Measurements from ENCODE around the gene ITGA2B. TPM values are rescaled to one million over a fixed set of nuclear protein-coding genes. Genes with fewer than 3 reads are reported as not detected.

ITGA2B gene
- total and polyA plus RNA-seq, 2 of the 13 experiments (the other 11 are each of a cell fraction or from before 2014, with no cell fraction given) = 0.38 to 1.1 TPM

- no peak for TF ChIP-seq ZNF550 (CRISPR knock-in tag; IDR thresholded peaks at IDR 0.05; ENCODE audit: borderline replicate concordance)
- no peak for TF ChIP-seq CHD2 (IDR thresholded peaks at IDR 0.05; ENCODE audit: low read depth, low read length)
- peak; percentile 47; the same call in 1 of the 2 replicates for TF ChIP-seq ZNF710 (CRISPR knock-in tag; IDR thresholded peaks at IDR 0.05; ENCODE audit: borderline replicate concordance)
- TF ChIP-seq ZNF652 (CRISPR knock-in tag; IDR thresholded peaks at IDR 0.05; ENCODE audit: borderline replicate concordance, low read depth) = peak; percentile 61
- peak; percentile 74 for TF ChIP-seq RXRB (CRISPR knock-in tag; IDR thresholded peaks at IDR 0.05; ENCODE audit: borderline replicate concordance)
- peak; percentile 99 for TF ChIP-seq GATAD1 (CRISPR knock-in tag; IDR thresholded peaks at IDR 0.05)
- no peak for TF ChIP-seq ZNF816 (CRISPR knock-in tag; IDR thresholded peaks at IDR 0.05; ENCODE audit: borderline replicate concordance)
- no peak for TF ChIP-seq CCAR2 (optimal IDR thresholded peaks at IDR 0.05; ENCODE audit: low read depth, low read length)
- TF ChIP-seq DMAP1 (CRISPR knock-in tag; IDR thresholded peaks at IDR 0.05) = peak; percentile 87
- no peak for TF ChIP-seq RBAK (CRISPR knock-in tag; IDR thresholded peaks at IDR 0.05)
- TF ChIP-seq BCLAF1 (IDR thresholded peaks at IDR 0.05) = no peak
- TF ChIP-seq ZC3H13 (CRISPR knock-in tag; IDR thresholded peaks at IDR 0.05) = no peak; the same call in 1 of the 2 replicates
- TF ChIP-seq MAFK (conservative IDR thresholded peaks at IDR 0.05 in 1 of 2, IDR thresholded peaks at IDR 0.05 in 1 of 2; ENCODE audit: low read length in 2 of 2) = no peak
- TF ChIP-seq JARID2 (CRISPR knock-in tag; IDR thresholded peaks at IDR 0.05; ENCODE audit: insufficient replicate concordance) = peak; percentile 55
- TF ChIP-seq ZMYM2 (CRISPR knock-in tag; IDR thresholded peaks at IDR 0.05) = no peak
- TF ChIP-seq ATM (IDR thresholded peaks at IDR 0.05; ENCODE audit: borderline replicate concordance) = no peak
- TF ChIP-seq GATAD2A (CRISPR knock-in tag; IDR thresholded peaks at IDR 0.05) = peak; percentile 84
- peak; percentile 99 for TF ChIP-seq SIN3A (IDR thresholded peaks at IDR 0.05; ENCODE audit: borderline replicate concordance, low read depth, low read length)
- TF ChIP-seq GFI1 (CRISPR knock-in tag; IDR thresholded peaks at IDR 0.05; ENCODE audit: borderline replicate concordance) = 0 out of 2 replicates have a peak, but pooled peaks have one; percentile 33
- no peak for TF ChIP-seq SNRNP70 (IDR thresholded peaks at IDR 0.05; ENCODE audit: low read depth, low read length)
- no peak; the same call in none of the 2 replicates for TF ChIP-seq ZNF543 (CRISPR knock-in tag; IDR thresholded peaks at IDR 0.05)
- no peak for TF ChIP-seq CSRNP2 (CRISPR knock-in tag; conservative IDR thresholded peaks at IDR 0.05; ENCODE audit: low read depth)
- peak; percentile 96 for TF ChIP-seq NFYB (CRISPR knock-in tag; IDR thresholded peaks at IDR 0.05)
- no peak for TF ChIP-seq ZNF343 (CRISPR knock-in tag; IDR thresholded peaks at IDR 0.05)
- TF ChIP-seq IKZF5 (CRISPR knock-in tag; IDR thresholded peaks at IDR 0.05) = peak; percentile 92
Measured at GRCh38 chr17:44344939-44345453, 44.5 kb downstream of the ITGA2B start, which contains the start of gene GRN (continued).
